Motor neuron (in vitro differentiated cells): ENCODE results near the gene HEMK1. TPM values are rescaled to one million over a fixed set of nuclear protein-coding genes. Genes with fewer than 3 reads are reported as not detected.

ENCODE experiments used
- ATAC-seq, 8 experiments: fragments of 200-7000 bp; cut with Tn5 transposase; replicated peaks in 6 of 8; 2 replicates each; pipeline ENCODE4 v1.8.0; 2021; ENCODE audit warnings: mild to moderate bottlenecking in 8 of 8, moderate library complexity in 8 of 8
- H3K27ac ChIP-seq, 2 donors: fragments of 250-450 bp; sonication (Bioruptor Pico); 2 replicates each; pipeline ENCODE4 v1.9.0; 2021; ENCODE audit warnings: antibody characterized with exemption in 2 of 2, mild to moderate bottlenecking in 2 of 2, moderate library complexity in 1 of 2
- H3K4me1 ChIP-seq, 2 donors: fragments of 250-450 bp; sonication (Bioruptor Pico); replicated peaks in 1 of 2; 2 replicates each; pipeline ENCODE4 v1.6.1; 2021; ENCODE audit warnings: antibody characterized with exemption in 2 of 2, mild to moderate bottlenecking in 2 of 2, moderate library complexity in 1 of 2
- H3K4me3 ChIP-seq, 5 donors: fragments of 250-450 bp; sonication (Bioruptor Pico); 2 replicates each; pipeline ENCODE4 v1.9.0; 2021; ENCODE audit warnings: antibody characterized with exemption in 5 of 5, mild to moderate bottlenecking in 5 of 5, moderate library complexity in 4 of 5
- WGBS, 10 experiments: fragments of 450-650 bp; shearing (Covaris generic); methylation state at CpG; one replicate each; pipeline ENCODE4 v1.0.0; 2022; 5-methylcytosine and 5-hydroxymethylcytosine counted together
- in situ Hi-C, 9 experiments: fragments of 400-800 bp; cut with MboI; loops; one replicate each; pipeline ENCODE4 v1.15.0; 2021; ENCODE audit warnings: low sequenced_read_pairs in 9 of 9, low pct_unique_long_range_greater_than_20kb in 2 of 9; ENCODE audit not compliant: unreplicated experiment in 9 of 9
- total RNA-seq, 8 experiments: library from RNA; unstranded; fragments of 300-600 nt; gene quantifications; 2 replicates each; pipeline versions ENCODE4 v1.2.3 to v1.2.4, GENCODE V29; 2022

The HEMK1 gene
- total RNA-seq, 8 experiments from 2014 or later, result 9.5 to 25.5 (median 15.6) TPM

DNA sequence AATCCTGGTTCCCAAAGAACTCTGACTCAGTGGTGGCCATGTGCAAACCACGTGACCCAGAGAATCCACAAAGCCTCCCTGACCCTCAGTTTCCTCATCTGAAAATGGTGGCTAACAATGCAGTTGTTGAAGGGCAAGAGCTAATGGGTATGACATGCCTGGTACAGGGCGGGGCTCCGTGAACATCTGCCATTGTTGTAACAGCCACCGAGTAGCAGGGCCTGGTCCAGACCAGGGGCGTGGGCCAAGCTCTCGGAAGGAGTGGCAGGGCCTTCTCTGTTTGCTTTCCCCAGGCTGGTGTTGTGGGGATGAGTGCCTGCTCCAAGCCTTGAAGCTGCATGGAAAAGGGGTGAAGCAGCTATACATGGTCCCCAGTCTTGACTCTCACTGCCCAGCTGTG lies 61.1 kb downstream of the HEMK1 start:
- no peak overlapping the region for H3K27ac ChIP-seq
- no peak overlapping the region for H3K4me3 ChIP-seq
- peaks cover 0 to 5% of the 10 kb centered on the region in 2 donors for H3K4me1 ChIP-seq
- WGBS, 10 experiments, result 79 to 100% (median 84%) methylated on average over 1 to 5 of the region's 6 CpGs; no CpG with 5 or more reads in 5 of the 10 experiments
- no peak for ATAC-seq
- in situ Hi-C loops, result no loop called here

GRCh38 chr3:50630877-50631276 lies 61.6 kb downstream of the HEMK1 start:
- WGBS, 10 experiments, result 62 to 92% (median 87%) methylated on average over 2 to 4 of the region's 7 CpGs; no CpG with 5 or more reads in 4 of the 10 experiments
- no peak overlapping the region for H3K4me3 ChIP-seq
- in situ Hi-C loops, result no loop called here

GRCh38 chr3:50632450-50632849 lies 63.1 kb downstream of the HEMK1 start:
- no peak for ATAC-seq
- Histone ChIP-seq H3K4me3 (no peak overlapping the region), H3K27ac (no peak overlapping the region), H3K4me1 (peaks cover 0 to 14% of the 10 kb centered on the region in 2 donors)
- in situ Hi-C loops, result no loop called here
- 0 to 100% (median 56%) methylated on average over 1 to 4 of the region's 5 CpGs; no CpG with 5 or more reads in 5 of the 10 experiments for WGBS, 10 experiments

More at GRCh38 chr3:50630877-50631276, 61.6 kb downstream of the HEMK1 start:
- Histone ChIP-seq H3K27ac (no peak overlapping the region), H3K4me1 (peaks cover 0 to 5% of the 10 kb centered on the region in 2 donors)
- peak in 4 of 8 experiments; percentile 22 to 77 (median 41) for ATAC-seq

DNA sequence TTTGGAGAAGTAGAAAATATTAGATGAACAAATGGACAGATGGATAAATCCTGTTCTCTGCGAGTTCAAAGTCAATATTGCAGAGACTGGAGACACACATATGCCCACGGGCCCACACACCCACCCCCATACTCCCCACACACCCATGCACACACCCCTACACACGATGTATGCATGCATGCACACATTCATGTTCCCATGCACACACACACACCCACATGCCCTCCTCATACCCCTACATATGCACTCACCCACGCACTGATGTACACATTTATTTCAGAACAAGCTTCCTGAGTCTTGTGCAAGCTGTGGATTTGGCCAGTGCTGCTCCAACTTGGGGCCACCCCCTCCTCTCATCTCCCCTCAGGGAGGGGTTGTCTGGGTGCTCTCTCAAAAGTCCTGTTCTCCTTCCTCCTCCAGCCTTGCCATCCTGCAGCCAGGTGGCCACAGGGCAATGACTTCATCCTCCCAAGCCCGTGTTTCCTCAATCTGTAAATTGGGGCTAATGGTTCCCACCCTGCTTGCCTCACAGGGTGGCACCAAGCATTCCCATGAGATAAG lies 64.0 kb downstream of the HEMK1 start:
- Histone ChIP-seq H3K4me3 (no peak overlapping the region), H3K27ac (no peak overlapping the region), H3K4me1 (peaks cover 0 to 11% of the 10 kb centered on the region in 2 donors)
- 0 to 90% (median 0%) methylated on average over 1 to 2 of the region's 5 CpGs; no CpG with 5 or more reads in 5 of the 10 experiments for WGBS, 10 experiments
- ATAC-seq, result peak in 3 of 8 experiments; percentile 34 to 64 (median 46)
- in situ Hi-C loops, result no loop called here

- peaks cover 0 to 11% of the 10 kb centered on the region in 2 donors for H3K4me1 ChIP-seq
- no peak overlapping the region for H3K27ac ChIP-seq
- in situ Hi-C loops, result no loop called here
- H3K4me3 ChIP-seq, result no peak overlapping the region
- no peak for ATAC-seq
Measured at GRCh38 chr3:50635066-50635465, 65.7 kb downstream of the HEMK1 start.

GRCh38 chr3:50637011-50637410 lies 67.7 kb downstream of the HEMK1 start:
- WGBS, 10 experiments, result 56 to 100% (median 80%) methylated on average over 1 to 3 of the region's 4 CpGs; no CpG with 5 or more reads in 6 of the 10 experiments
- no peak overlapping the region for H3K4me3 ChIP-seq
- in situ Hi-C loops, result no loop called here
- no peak for ATAC-seq
- H3K4me1 ChIP-seq, result peaks cover 0 to 9% of the 10 kb centered on the region in 2 donors
- H3K27ac ChIP-seq, result no peak overlapping the region

DNA sequence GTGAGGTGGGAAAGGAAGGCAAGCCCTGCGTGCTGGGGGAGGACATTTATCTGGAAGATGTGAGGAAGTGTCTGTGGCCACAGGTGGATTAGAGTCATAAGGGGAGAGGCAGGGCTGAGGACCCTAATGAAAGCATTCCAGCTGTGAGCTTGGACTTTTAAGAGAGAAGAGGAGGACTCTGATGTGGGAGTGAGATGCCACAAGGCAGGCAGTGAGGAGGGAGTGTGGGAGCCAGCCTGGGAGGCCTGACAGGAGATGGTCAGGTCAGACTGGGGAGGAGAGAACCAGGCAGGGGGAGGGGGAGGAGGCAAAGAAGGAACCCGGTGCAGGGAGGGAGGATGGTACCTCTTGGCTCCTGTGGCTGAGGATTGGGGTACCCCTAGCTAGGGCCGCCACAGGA lies 68.6 kb downstream of the HEMK1 start:
- 67 to 83% (median 82%) methylated on average over 1 of the region's 3 CpGs; no CpG with 5 or more reads in 6 of the 10 experiments for WGBS, 10 experiments

DNA sequence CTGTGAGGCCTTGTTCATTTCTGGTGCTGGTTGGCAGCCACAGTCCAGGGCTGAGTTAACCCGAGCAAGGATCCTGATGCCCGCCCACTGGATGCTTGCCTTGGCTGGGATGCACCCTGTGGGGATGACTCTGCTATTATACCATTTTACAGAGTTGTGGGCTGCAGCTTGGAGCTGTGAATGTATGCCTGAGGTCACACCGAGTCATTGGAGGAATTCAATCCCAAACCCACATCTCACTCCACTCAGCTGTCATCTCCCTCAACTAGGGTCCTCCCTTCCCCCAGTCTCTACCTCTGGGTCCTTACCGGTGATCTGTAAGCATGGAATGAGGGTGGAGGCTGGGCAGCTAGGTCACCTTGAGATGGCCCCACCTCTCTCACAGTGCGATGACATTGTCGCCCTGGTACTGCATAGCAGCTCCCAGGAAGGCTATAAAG lies 69.8 kb downstream of the HEMK1 start:
- WGBS, 10 experiments, result 80 to 100% (median 82%) methylated on average over 1 to 4 of the region's 6 CpGs; no CpG with 5 or more reads in 6 of the 10 experiments
- Histone ChIP-seq H3K4me3 (no peak overlapping the region), H3K27ac (no peak overlapping the region), H3K4me1 (peaks cover 0 to 9% of the 10 kb centered on the region in 2 donors)
- peak in 2 of 8 experiments; percentile 95 for ATAC-seq
- in situ Hi-C loops, result no loop called here

More for the DNA sequence above, 68.6 kb downstream of the HEMK1 start:
- Histone ChIP-seq H3K4me1 (peaks cover 0 to 9% of the 10 kb centered on the region in 2 donors), H3K4me3 (no peak overlapping the region), H3K27ac (no peak overlapping the region)
- in situ Hi-C loops, result no loop called here
- ATAC-seq, result no peak

DNA sequence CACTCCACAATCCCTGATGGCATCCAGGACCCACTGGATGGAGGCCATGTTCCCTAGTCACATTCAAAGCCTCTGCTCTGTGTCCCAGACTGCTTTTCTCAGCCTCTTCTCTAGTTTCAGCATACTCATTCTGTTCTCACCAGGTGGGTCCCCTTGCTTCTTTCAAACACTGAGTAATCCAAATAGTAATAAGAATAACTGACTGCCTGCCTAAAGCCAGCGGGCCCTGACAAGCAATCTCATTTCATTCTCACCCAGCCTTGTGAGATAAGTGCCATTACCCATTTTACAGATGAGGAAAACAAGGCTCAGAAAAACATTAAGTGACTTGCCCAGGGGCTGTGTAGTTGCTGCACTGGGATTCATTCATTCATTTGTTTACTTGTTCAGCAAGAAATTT lies 73.1 kb downstream of the HEMK1 start:
- Histone ChIP-seq H3K4me1 (peaks cover 0 to under 1% of the 10 kb centered on the region in 2 donors), H3K4me3 (no peak overlapping the region), H3K27ac (no peak overlapping the region)
- 80 to 100% (median 100%) methylated on average over 1 of the region's 1 CpG; no CpG with 5 or more reads in 5 of the 10 experiments for WGBS, 10 experiments
- no peak for ATAC-seq
- in situ Hi-C loops, result no loop called here

- Histone ChIP-seq H3K27ac (no peak overlapping the region), H3K4me3 (no peak overlapping the region), H3K4me1 (peaks cover 20 to 21% of the 10 kb centered on the region in 2 donors)
- ATAC-seq, result no peak
- in situ Hi-C loops, result no loop called here
- 0 to 100% (median 87%) methylated on average over 1 to 4 of the region's 7 CpGs; no CpG with 5 or more reads in 4 of the 10 experiments for WGBS, 10 experiments
Measured at GRCh38 chr3:50644561-50644960, 75.2 kb downstream of the HEMK1 start.

DNA sequence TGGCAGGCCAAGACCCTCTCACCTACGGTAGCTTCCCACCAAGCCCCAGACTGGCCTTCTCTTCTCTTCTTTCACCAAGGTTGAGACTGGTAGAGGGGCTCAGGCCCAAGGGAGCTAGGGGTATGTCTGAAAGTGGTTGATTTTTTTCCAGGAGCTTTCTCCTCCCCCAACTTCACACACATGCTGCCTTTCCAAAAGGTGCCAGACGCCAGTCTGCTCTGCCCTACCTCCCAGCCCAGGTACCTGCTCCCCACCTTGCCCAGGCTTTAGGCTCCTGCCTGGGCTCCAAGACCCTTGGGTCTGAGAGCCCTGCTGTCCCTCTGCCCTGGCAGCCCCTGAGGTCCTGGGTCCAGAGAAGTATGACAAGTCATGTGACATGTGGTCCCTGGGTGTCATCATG lies 76.1 kb downstream of the HEMK1 start:
- no peak for ATAC-seq
- in situ Hi-C loops, result no loop called here
- WGBS, 10 experiments, result 100% methylated on average over 1 of the region's 2 CpGs; no CpG with 5 or more reads in 7 of the 10 experiments
- H3K4me3 ChIP-seq, result no peak overlapping the region
- no peak overlapping the region for H3K27ac ChIP-seq
- peaks cover 22 to 23% of the 10 kb centered on the region in 2 donors for H3K4me1 ChIP-seq
